GM19043 (cell line): Measurements from ENCODE around the gene ZNF365.
"Not testable (repeated sequence)": the region's sequence is repeated elsewhere in the genome, so short reads cannot be mapped to it uniquely, and the experiment has no call there.

Experiments used
- ATAC-seq: cut with Tn5 transposase; IDR thresholded peaks from one replicate; pipeline ENCODE4 v1.9.1; 2021; ENCODE audit warnings: low read depth; ENCODE audit not compliant: unreplicated experiment

Gene ZNF365

DNA sequence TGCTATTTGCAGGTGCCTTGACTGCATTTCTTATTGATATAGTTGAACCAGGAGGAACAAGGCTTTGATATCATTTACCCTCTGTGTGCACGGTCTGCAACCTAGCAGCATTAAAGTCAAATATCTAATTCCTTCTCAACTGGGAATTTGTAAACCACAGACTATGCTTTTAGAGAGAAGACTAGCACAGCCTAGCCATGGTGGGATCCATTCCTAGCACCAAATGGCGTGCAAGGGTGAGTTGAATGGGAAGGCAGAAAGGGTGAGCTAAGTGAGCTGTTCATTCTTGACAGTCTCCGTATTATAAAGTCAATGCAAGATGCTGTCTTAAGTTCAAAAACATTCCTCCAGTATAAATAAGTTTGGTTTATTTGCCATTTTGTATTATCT lies 2.9 kb downstream of the ZNF365 start:
- ATAC-seq, result no peak

GRCh38 chr10:62377966-62378365 lies 3.8 kb downstream of the ZNF365 start:
- ATAC-seq, result no peak

GRCh38 chr10:62378877-62379276 lies 4.7 kb downstream of the ZNF365 start:
- not testable (repeated sequence) for ATAC-seq

- ATAC-seq, result no peak
These were observed 5.2 kb downstream of the ZNF365 start for GRCh38 chr10:62379394-62379793.

- ATAC-seq, result no peak
These were observed 5.8 kb downstream of the ZNF365 start for GRCh38 chr10:62380016-62380415.

DNA sequence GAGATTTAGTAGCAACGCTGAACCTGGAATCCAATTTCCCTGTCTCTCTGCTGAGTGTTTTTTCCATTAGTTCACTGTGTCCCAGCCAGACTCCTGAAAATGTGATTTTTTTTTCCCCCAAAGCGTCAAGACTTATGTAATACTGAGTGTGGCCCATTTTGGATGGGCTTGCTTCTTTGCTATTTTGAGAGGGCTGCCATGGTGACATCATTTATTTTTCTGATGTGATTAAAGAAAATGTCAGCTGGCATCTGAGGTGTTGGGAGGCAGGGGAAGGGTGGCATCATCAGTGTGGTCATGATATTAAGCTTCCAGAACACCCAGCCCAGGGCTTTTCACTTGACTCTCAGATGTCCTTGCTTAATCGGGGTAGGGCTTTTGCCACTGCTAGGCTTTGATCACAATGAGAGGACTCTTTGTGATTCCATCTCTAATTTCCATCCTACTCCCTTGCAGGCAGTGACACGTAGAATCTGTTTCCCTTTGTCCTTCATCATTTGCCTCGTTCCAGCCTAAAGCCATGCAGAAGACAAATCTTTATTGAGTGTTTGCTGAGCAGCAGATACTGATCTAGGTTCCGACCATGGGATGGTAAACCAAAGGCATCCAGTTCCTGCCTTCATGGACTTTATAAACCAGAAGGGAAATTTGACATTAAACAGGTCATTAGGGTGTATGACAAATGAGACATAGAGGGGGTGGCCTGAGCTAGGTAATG lies 7.4 kb downstream of the ZNF365 start:
- no peak for ATAC-seq

DNA sequence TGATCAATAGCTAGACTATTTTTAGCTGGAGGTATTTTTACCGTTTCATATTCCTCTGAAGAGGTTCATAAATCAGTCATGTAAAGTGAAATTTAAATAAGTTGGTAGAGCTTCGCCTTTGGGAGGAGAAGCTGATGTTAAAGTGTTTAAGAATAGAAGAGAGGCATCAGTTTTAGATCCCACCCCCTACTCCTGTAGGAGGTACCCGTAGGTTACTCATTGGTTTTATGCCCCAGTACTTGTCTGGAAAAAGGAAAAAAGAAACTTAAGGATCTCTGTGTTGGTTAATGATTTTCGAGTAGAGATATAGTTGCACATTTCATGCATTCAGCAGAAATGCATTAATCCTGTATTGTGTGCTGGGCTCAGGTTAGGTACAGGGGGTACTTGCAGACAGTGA lies 8.7 kb downstream of the ZNF365 start:
- ATAC-seq, result no peak

DNA sequence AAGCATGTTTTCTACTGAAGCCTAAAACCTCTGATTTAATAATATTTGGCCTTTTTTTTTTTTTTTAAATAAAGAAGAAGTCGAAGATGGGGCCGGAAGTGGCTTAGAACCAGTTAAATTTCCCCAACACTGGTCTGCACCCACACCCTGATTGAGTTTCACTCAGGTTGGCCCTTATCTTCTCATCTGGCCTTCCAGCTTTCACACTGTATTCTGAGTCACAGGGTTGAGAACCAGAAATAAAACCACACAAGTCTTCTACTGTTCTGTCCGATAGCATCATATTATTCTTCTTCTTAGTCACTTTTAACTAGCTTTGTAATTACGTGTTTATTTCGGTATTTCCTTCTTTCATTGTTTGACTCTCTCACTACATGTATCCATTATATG lies 9.9 kb downstream of the ZNF365 start:
- ATAC-seq, result no peak

GRCh38 chr10:62384447-62385081 lies 10.4 kb downstream of the ZNF365 start:
- ATAC-seq, result no peak

DNA sequence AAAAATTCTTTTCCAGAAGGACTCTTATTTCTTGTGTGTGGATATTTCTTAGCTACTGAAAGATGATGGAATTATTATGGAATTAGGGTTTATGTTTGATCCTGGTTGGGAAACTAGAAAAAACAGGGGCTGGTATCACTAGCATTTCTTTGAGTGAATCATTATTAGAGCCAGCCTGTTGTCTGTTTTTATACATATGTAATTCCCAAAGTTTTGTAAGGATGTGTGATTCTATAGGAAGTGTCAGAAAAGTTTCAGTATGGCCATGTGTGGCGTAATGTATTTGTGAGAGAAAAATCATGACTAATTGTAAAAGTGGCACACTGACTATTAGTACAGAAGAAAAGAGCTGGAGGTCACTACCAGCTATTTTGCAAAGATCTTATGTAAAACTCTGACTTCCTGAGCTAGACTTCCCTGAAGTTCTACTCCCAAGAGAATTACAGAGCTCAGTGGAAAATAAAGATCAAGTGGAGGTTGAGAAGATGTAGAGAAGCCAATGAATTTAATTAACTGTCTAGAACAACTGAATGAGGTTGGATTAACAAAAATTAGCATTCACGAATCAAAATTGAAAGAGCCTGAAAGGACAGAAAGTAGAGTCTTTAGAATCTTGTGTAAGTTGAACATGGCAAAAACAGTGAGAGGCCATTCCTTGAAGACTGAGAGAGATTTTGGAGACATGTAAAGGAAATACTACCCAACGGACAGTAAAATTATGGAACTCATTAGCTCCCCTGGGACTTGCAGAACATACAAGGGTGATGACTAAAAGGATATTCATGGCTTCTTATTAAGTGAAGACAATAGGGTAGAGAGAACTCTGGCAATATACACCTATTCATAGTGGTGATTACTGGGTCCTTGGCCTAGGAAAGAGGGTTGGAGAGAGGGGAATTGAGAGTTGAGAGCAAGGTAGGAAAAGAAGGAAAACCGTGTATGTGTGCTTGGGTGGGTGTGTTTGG lies 12.5 kb downstream of the ZNF365 start:
- ATAC-seq, result no peak

DNA sequence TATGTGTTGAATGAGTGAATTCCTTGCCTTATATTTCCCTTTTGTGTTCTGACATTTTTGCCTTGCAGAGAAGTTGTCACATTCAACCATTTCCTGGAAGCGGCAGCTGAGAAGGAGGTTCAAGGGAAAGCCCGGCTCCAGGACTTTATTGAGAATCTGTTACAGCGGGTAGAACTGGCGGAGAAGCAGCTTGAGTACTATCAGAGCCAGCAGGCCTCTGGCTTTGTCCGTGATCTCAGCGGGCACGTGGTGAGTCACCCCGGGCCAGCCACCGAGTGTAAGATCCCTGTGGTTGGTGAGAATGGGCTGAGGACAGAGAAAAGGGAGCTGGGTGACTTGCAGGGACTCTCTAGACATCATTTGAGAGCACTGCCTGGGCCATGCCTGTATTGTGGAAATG lies 14.2 kb downstream of the ZNF365 start:
- no peak for ATAC-seq

DNA sequence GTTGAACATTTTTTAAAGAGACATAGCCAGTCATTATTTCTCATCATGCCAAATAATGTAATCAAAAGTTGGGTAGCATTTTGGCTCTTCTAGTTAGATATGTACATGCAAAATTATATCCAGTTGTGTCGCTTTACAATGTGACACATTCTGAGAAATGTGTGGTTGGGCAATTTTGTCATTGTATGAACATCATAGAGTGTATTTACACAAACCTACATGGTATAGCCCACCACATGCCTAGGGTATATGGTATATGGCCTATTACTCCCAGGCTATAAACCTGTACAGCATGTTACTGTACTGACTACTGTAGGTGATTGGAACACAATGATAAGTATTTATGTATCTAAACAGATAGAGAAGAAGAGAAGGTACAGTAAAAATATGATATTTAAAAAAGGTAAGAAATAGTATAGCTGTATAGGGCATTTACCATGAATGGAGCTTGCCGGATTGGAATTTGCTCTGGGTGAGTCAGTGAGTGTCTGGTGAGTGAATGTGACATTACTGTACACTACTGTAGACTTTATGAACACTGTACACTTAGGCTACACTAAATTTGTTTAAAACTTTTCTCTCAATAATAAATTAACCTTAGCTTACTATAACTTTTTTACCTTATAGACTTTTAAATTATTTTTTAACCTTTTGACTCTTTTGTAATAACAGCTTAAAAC lies 16.5 kb downstream of the ZNF365 start:
- no peak for ATAC-seq

DNA sequence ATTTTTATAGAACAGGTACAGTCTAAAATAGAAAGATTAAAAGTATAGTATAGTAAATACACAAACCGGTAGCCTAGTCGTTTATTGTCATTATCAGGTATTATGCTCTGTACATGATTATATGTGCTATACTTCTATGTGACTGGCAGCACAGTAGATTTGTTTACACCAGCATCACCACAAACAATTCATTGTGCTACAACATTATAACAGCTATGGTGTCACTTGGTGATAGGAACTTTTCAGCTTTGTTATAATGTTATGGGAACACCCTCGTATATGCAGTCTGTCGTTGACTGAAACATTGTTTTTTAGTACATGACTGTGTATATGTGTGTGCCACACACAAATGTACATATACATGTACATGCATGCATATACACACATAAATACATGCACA lies 19.1 kb downstream of the ZNF365 start:
- ATAC-seq, result no peak

DNA sequence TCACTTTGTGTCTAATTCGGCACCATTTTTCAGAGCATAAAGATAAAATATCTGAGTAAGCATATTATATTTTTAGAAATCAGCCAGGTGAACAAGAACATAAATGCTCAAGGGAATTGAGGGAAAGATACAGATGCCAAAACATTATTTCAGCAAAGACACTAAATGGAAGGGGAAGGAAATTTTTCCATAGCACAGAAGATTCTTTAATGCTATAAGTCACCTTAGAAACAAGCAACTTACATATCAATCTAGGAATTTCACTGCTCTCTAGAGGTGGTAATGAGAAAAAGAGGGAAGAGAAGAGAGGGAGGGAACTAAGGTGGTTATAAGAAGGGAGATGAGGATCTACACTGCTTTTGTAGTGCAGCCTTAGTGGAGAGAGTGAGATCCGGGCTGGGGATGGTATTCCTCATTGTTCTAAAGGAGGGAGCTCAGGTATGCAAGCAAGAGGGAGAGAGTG lies 20.4 kb downstream of the ZNF365 start:
- no peak for ATAC-seq

- ATAC-seq, result no peak
These were observed 21.7 kb downstream of the ZNF365 start for GRCh38 chr10:62395892-62396291.

DNA sequence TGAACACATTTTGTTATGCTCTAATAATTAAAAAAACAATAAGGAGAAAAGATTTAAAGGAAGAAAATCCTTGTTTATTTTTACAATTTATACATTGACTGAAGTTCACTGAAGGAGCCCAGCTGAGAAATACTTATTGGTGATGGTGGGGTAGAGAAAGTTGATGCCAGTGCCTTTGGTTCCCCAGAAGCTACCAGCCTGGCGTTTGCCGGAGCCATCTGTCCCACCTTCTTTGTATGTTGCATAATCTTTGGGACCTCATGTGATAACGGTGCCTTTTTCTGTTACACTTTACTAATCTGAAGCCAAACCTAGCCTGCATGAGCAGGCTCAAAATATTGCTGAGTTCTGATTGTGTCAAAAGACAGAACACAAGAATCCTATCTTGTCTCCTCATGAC lies 22.7 kb downstream of the ZNF365 start:
- ATAC-seq, result no peak

DNA sequence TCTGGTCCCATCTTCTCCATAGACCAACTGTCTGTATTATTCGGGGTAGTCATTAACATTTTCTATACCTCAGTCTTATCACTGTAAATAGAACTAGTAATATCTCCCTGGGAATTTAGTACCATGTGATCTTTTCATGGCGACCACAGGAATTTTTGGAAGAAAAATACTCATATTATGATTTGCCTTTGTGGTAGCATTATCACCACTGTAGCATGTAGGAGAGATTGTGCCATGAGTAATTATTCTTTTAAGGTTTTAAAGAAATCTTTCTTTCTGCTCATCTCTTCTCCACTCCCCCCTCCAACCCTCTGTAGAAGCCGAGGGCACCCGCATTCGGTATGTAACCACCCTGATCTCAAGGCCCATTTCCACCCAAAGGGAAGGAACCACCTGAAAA lies 25.0 kb downstream of the ZNF365 start:
- no peak for ATAC-seq

DNA sequence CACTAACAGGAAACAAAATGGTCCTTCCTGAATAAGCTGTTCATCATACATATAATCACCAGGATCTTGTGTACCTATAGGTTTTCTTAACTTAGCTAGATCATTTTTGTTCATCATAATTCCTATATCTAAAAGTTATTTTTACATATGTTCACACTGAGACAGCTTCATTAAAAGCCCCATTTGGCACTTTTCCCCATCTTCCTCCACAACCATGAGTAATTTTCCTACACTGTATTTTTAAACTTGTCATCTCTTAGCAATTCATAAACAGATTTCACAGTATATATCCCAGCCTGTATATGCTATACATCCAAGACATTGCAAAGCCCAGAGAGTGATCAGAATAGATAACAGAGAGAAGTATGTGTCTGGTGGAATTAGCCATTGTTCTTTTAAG lies 28.3 kb downstream of the ZNF365 start:
- no peak for ATAC-seq

DNA sequence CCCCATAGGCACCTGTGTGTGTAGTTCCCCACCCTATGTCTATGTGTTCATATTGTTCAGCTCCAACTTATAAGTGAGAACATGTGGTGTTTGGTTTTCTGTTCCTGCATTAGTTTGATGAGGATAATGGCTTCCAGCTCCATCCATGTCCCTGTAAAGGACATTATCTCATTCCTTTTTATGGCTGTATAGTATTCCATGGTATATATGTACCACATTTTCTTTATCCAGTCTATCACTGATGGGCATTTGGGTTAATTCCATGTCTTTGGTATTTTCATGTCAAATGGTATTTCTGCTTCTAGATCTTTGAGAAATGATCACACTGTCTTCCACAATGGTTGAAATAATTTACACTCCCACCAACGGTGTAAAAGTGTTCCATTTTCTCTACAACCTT lies 36.4 kb downstream of the ZNF365 start:
- not testable (repeated sequence) for ATAC-seq

DNA sequence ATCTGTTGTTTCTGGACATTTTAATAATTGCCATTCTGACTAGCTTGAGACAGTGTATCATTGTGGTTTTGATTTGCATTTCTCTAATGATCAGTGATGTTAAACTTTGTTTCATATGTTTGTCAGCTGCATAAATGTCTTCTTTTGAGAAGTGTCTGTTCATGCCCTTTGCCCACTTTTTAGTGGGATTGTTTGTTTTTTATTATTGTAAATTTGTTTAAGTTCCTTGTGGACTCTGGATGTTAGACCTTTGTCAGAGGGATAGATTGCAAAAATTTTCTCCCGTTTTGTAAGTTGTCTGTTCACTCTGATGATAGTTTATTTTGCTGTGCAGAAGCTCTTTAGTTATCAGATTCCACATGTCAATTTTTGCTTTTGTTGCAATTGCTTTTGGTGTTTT lies 36.8 kb downstream of the ZNF365 start:
- not testable (repeated sequence) for ATAC-seq

DNA sequence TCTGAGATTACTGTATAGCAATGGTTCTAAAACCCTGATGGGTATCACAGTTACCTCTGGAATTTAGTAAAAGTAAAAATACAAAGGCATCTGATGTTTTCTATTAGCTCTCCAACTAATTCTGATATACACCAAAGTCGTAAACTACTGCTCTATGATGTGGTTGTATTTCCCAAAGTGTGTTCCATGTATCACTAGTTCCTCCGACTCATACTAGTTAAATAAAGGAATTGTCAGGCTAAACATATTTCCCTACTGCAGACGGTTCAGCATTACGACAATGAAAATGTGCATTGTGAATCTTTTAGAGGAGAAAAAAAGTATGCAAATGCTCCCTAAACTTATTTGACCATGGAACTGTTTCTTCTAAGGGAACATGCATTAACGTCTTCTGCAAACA lies 38.9 kb downstream of the ZNF365 start:
- no peak for ATAC-seq
